Esophagus squamous epithelium (tissue), 5 donors: ENCODE data around the gene PTH2. TPM values are rescaled to one million over a fixed set of nuclear protein-coding genes. Genes with fewer than 3 reads are reported as not detected.

Experiments used
- DNase-seq: peaks from one replicate; lab custom pipeline; 2025; lab: John Stamatoyannopoulos, UW
- H3K27ac ChIP-seq, 4 donors: fragments of 200-600 bp; sonication (generic); one replicate each; pipeline ENCODE4 v1.5.1; 2016 to 2019; ENCODE audit warnings: mild to moderate bottlenecking in 1 of 4
- H3K27me3 ChIP-seq, 4 donors: fragments of 200-600 bp; sonication (generic); 1 replicate in 3 of 4; 2 replicates in 1 of 4; pipeline versions ENCODE4 v1.5.1 to v1.6.0; 2017 to 2021; ENCODE audit warnings: antibody characterized with exemption in 1 of 4
- H3K36me3 ChIP-seq, 3 donors: fragments of 200-600 bp; sonication (generic); one replicate each; pipeline ENCODE4 v1.5.1; 2016 to 2019
- H3K4me1 ChIP-seq, 3 donors: fragments of 200-600 bp; sonication (generic); one replicate each; pipeline ENCODE4 v1.5.1; 2017 to 2019
- H3K4me3 ChIP-seq, 4 donors: fragments of 200-600 bp; sonication (generic); 1 replicate in 3 of 4; 2 replicates in 1 of 4; pipeline ENCODE4 v1.5.1; 2016 to 2019; ENCODE audit warnings: mild to moderate bottlenecking in 2 of 4, moderate library complexity in 1 of 4
- H3K9me3 ChIP-seq, 3 donors: fragments of 200-600 bp; sonication (generic); one replicate each; pipeline ENCODE4 v1.5.1; 2016 to 2019
- CTCF ChIP-seq, 6 experiments: fragments of 450-650 bp in 4 of 6; fragments of 200-600 bp in 2 of 6; sonication (generic) in 2 of 6; IDR thresholded peaks; one replicate each; pipeline ENCODE4 v1.5.1; 2016 to 2019; ENCODE audit warnings: antibody characterized with exemption in 6 of 6, mild to moderate bottlenecking in 4 of 6, moderate library complexity in 4 of 6
- POLR2A ChIP-seq, 4 donors: fragments of 450-650 bp; IDR thresholded peaks; one replicate each; pipeline ENCODE4 v1.6.1; 2017; ENCODE audit warnings: antibody characterized with exemption in 4 of 4, mild to moderate bottlenecking in 4 of 4, moderate library complexity in 3 of 4
- WGBS, 2 donors: methylation state at CpG; one replicate each; pipeline ENCODE4 v1.1.5; 2018; 5-methylcytosine and 5-hydroxymethylcytosine counted together
- intact Hi-C: fragments of 100-400 bp; cut with DNase I; formaldehyde crosslinking; loops from one replicate; pipeline ENCODE4 v1.15.0; 2022
- total RNA-seq, 4 donors: library from RNA; depleted of rRNA; stranded (reverse); fragments of >200 nt; gene quantifications; one replicate each; pipeline ENCODE4 v1.1.0, GENCODE V29; 2016
- donor health status: DM: yes; HTN: yes; CAD: no.

Gene PTH2
- total RNA-seq, 4 donors from 2014 or later = not detected

- Histone ChIP-seq H3K9me3 (no peaks in the 10 kb centered on the region), H3K27me3 (peaks cover 21 to 100% (median 38%) of the 10 kb centered on the region in 4 donors), H3K27ac (no peak overlapping the region), H3K4me1 (peaks cover 0 to 17% (median 0%) of the 10 kb centered on the region in 3 donors), H3K4me3 (no peak overlapping the region), H3K36me3 (no peaks in the 10 kb centered on the region)
- intact Hi-C loops = no loop called here
- no peak for DNase-seq
- 81 to 83% methylated on average over 10 of the region's 10 CpGs for WGBS, 2 donors
- no peak for TF ChIP-seq POLR2A (IDR thresholded peaks at IDR 0.05)
- no peak for TF ChIP-seq CTCF (IDR thresholded peaks at IDR 0.05)
Observed at GRCh38 chr19:49435670-49436069, 12.4 kb upstream of the PTH2 start.

- intact Hi-C loops = no loop called here
- Histone ChIP-seq H3K9me3 (no peaks in the 10 kb centered on the region), H3K27me3 (peaks cover 21 to 100% (median 35%) of the 10 kb centered on the region in 4 donors), H3K4me3 (no peak overlapping the region), H3K27ac (no peak overlapping the region), H3K36me3 (no peaks in the 10 kb centered on the region), H3K4me1 (peaks cover 0 to 10% (median 0%) of the 10 kb centered on the region in 3 donors)
- 81 to 85% methylated on average over 18 of the region's 18 CpGs for WGBS, 2 donors
- TF ChIP-seq CTCF (IDR thresholded peaks at IDR 0.05) (no peak), POLR2A (IDR thresholded peaks at IDR 0.05) (no peak)
- DNase-seq = no peak
Observed at GRCh38 chr19:49434907-49435583, 11.8 kb upstream of the PTH2 start.

- TF ChIP-seq CTCF (IDR thresholded peaks at IDR 0.05) = no peak
- no peak for TF ChIP-seq POLR2A (IDR thresholded peaks at IDR 0.05)
- H3K27ac ChIP-seq = no peak overlapping the region
- H3K27me3 ChIP-seq = peaks cover 20 to 100% (median 39%) of the 10 kb centered on the region in 4 donors
- H3K4me1 ChIP-seq = peaks cover 3 to 14% (median 5%) of the 10 kb centered on the region in 3 donors
- no peak overlapping the region for H3K4me3 ChIP-seq
- WGBS, 2 donors = 25 to 36% methylated on average over 15 to 19 of the region's 31 CpGs
- intact Hi-C loops = no loop called here
- no peaks in the 10 kb centered on the region for H3K36me3 ChIP-seq
- DNase-seq = no peak
- H3K9me3 ChIP-seq = no peaks in the 10 kb centered on the region
Observed at GRCh38 chr19:49433240-49433901, 10.1 kb upstream of the PTH2 start.

- peaks cover 28 to 100% (median 48%) of the 10 kb centered on the region in 4 donors for H3K27me3 ChIP-seq
- H3K27ac ChIP-seq = no peak overlapping the region
- intact Hi-C loops = no loop called here
- H3K9me3 ChIP-seq = no peaks in the 10 kb centered on the region
- H3K36me3 ChIP-seq = no peaks in the 10 kb centered on the region
- H3K4me3 ChIP-seq = no peak overlapping the region
- no peak for DNase-seq
- TF ChIP-seq POLR2A (IDR thresholded peaks at IDR 0.05) = no peak
- TF ChIP-seq CTCF (IDR thresholded peaks at IDR 0.05) = no peak
- H3K4me1 ChIP-seq = peaks cover 11 to 23% (median 11%) of the 10 kb centered on the region in 3 donors
- WGBS, 2 donors = 30 to 31% methylated on average over 13 to 21 of the region's 63 CpGs
Observed at GRCh38 chr19:49432141-49433073, 9.2 kb upstream of the PTH2 start.
